Measurements from ENCODE around the gene INPP5J.
"Not testable (repeated sequence)": the region's sequence is repeated elsewhere in the genome, so short reads cannot be mapped to it uniquely, and the experiment has no call there.

INPP5J gene

GRCh38 chr22:31122532-31123291 lies at the start of gene INPP5J:
INPP5J (plus strand) TSS chr22:31122966; CDS start chr22:31123015, 49 bp downstream.
- DNase-seq (ENCODE audit: low spot score), result peak; percentile 49

GRCh38 chr22:31073125-31073524 lies 49.6 kb upstream of the INPP5J start:
- not testable (repeated sequence) for DNase-seq (ENCODE audit: low spot score)

GRCh38 chr22:31073545-31074145 lies 49.1 kb upstream of the INPP5J start:
- DNase-seq (ENCODE audit: low spot score), result not testable (repeated sequence)

GRCh38 chr22:31075961-31076360 lies 46.8 kb upstream of the INPP5J start:
- no peak for DNase-seq (ENCODE audit: low spot score)

GRCh38 chr22:31077681-31078080 lies 45.1 kb upstream of the INPP5J start:
- no peak for DNase-seq (ENCODE audit: low spot score)

- not testable (repeated sequence) for DNase-seq (ENCODE audit: low spot score)
Observed at GRCh38 chr22:31078389-31078788, 44.4 kb upstream of the INPP5J start.

- no peak for DNase-seq (ENCODE audit: low spot score)
Observed at GRCh38 chr22:31079095-31079642, 43.6 kb upstream of the INPP5J start.

GRCh38 chr22:31080164-31080847 lies 42.5 kb upstream of the INPP5J start:
- no peak for DNase-seq (ENCODE audit: low spot score)

GRCh38 chr22:31080848-31081649 lies 41.7 kb upstream of the INPP5J start, which contains the start of gene SMTN:
SMTN (plus strand) TSS chr22:31081318; CDS start chr22:31083259, 1,941 bp downstream.
- peak; percentile 92 for DNase-seq (ENCODE audit: low spot score)

- DNase-seq (ENCODE audit: low spot score), result no peak
Observed at GRCh38 chr22:31081963-31082605, 40.7 kb upstream of the INPP5J start.

GRCh38 chr22:31082606-31083376 lies 40.0 kb upstream of the INPP5J start:
- peak; percentile 17 for DNase-seq (ENCODE audit: low spot score)

- peak; percentile 20 for DNase-seq (ENCODE audit: low spot score)
Observed at GRCh38 chr22:31083377-31083768, 39.4 kb upstream of the INPP5J start.

- no peak for DNase-seq (ENCODE audit: low spot score)
Observed at GRCh38 chr22:31083923-31084810, 38.6 kb upstream of the INPP5J start.

- peak; percentile 81 for DNase-seq (ENCODE audit: low spot score)
Observed at GRCh38 chr22:31084811-31085492, 37.8 kb upstream of the INPP5J start.

- no peak for DNase-seq (ENCODE audit: low spot score)
Observed at GRCh38 chr22:31085493-31085824, 37.3 kb upstream of the INPP5J start.

- DNase-seq (ENCODE audit: low spot score), result no peak
Observed at GRCh38 chr22:31085928-31086327, 36.8 kb upstream of the INPP5J start.

GRCh38 chr22:31086703-31087330 lies 35.9 kb upstream of the INPP5J start:
- DNase-seq (ENCODE audit: low spot score), result no peak

GRCh38 chr22:31087744-31088215 lies 35.0 kb upstream of the INPP5J start:
- DNase-seq (ENCODE audit: low spot score), result no peak

All from LoVo (cell line).